Measurements from ENCODE around the gene SSBP3.
A peak's percentile ranks its signal among the peaks of the same experiment; 100 is the strongest.

SSBP3 gene

DNA sequence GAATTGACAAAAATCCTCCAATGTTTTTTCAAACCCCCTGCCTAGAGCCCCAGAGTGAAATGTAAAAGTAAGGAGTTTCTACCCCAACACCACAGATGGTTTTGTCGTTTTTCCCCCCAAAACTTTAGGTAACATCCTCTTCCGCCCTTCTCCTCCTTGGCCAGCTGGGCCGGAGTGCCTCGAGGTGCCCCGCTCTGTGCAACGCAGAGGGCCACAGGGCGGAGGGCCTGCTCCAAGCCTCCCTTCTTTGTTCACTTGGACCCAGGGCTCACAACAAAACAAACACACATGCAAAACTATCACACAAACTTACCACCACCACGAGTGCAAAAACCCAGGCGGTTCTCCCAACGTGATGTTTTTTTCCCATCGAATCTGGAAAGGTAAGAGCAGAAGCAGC lies 1.9 kb downstream of the SSBP3 start:
- TF ChIP-seq, protein P1, sequence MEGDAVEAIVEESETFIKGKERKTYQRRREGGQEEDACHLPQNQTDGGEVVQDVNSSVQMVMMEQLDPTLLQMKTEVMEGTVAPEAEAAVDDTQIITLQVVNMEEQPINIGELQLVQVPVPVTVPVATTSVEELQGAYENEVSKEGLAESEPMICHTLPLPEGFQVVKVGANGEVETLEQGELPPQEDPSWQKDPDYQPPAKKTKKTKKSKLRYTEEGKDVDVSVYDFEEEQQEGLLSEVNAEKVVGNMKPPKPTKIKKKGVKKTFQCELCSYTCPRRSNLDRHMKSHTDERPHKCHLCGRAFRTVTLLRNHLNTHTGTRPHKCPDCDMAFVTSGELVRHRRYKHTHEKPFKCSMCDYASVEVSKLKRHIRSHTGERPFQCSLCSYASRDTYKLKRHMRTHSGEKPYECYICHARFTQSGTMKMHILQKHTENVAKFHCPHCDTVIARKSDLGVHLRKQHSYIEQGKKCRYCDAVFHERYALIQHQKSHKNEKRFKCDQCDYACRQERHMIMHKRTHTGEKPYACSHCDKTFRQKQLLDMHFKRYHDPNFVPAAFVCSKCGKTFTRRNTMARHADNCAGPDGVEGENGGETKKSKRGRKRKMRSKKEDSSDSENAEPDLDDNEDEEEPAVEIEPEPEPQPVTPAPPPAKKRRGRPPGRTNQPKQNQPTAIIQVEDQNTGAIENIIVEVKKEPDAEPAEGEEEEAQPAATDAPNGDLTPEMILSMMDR (IDR thresholded peaks at IDR 0.05; ENCODE audit: insufficient read depth, low read length), result no peak
- TF ChIP-seq POLR2AphosphoS5 (IDR thresholded peaks at IDR 0.05; ENCODE audit: low read depth) (no peak), GABPA (IDR thresholded peaks at IDR 0.05; ENCODE audit: low read depth) (no peak), SPI1 (IDR thresholded peaks at IDR 0.05; ENCODE audit: borderline replicate concordance, low read depth) (no peak)
- TF ChIP-seq, protein P2, sequence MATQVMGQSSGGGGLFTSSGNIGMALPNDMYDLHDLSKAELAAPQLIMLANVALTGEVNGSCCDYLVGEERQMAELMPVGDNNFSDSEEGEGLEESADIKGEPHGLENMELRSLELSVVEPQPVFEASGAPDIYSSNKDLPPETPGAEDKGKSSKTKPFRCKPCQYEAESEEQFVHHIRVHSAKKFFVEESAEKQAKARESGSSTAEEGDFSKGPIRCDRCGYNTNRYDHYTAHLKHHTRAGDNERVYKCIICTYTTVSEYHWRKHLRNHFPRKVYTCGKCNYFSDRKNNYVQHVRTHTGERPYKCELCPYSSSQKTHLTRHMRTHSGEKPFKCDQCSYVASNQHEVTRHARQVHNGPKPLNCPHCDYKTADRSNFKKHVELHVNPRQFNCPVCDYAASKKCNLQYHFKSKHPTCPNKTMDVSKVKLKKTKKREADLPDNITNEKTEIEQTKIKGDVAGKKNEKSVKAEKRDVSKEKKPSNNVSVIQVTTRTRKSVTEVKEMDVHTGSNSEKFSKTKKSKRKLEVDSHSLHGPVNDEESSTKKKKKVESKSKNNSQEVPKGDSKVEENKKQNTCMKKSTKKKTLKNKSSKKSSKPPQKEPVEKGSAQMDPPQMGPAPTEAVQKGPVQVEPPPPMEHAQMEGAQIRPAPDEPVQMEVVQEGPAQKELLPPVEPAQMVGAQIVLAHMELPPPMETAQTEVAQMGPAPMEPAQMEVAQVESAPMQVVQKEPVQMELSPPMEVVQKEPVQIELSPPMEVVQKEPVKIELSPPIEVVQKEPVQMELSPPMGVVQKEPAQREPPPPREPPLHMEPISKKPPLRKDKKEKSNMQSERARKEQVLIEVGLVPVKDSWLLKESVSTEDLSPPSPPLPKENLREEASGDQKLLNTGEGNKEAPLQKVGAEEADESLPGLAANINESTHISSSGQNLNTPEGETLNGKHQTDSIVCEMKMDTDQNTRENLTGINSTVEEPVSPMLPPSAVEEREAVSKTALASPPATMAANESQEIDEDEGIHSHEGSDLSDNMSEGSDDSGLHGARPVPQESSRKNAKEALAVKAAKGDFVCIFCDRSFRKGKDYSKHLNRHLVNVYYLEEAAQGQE (IDR thresholded peaks at IDR 0.05; ENCODE audit: insufficient replicate concordance, low read depth), result no peak
- no peaks in the 10 kb centered on the region for H3K27me3 ChIP-seq (ENCODE audit: insufficient read depth, poor library complexity, severe bottlenecking)
- no peak overlapping the region for H3K4me3 ChIP-seq (replicated peaks; ENCODE audit: insufficient read depth, low read length)
- no peak for DNase-seq (ENCODE audit: low read depth in 1 of 2, low spot score in 1 of 2)
- no peak overlapping the region for H3K27ac ChIP-seq (replicated peaks)

DNA sequence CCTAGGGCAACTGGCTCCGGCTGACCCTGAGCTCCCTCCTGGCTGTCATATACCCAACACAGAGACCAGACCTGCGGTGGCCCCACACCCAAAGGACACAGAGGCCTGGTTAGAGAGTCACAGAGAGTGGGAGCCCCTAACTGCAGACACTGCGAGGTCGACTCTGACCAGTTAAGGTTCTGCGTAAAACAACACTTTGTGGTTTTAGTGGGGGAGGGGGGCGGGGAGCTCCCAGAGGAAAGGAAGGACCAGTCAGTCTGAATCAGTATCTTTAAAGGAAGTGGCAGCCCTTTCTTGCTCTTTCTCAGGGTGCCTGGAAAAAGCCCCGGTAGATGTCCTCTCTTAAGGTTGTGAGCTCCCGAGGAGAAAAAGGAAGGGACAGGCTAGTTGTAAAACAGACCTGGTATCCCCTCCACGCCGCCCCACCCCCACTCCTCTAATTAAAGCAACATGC lies 2.4 kb downstream of the SSBP3 start:
- H3K27ac ChIP-seq (replicated peaks), result no peak overlapping the region
- DNase-seq (ENCODE audit: low read depth in 1 of 2, low spot score in 1 of 2), result peak in 1 of 2 experiments; percentile 45
- H3K4me3 ChIP-seq (replicated peaks; ENCODE audit: insufficient read depth, low read length), result no peak overlapping the region
- TF ChIP-seq SPI1 (IDR thresholded peaks at IDR 0.05; ENCODE audit: borderline replicate concordance, low read depth) (peak; percentile 63; the same call in 1 of the 2 replicates), GABPA (IDR thresholded peaks at IDR 0.05; ENCODE audit: low read depth) (no peak)
- TF ChIP-seq, protein P1 (IDR thresholded peaks at IDR 0.05; ENCODE audit: insufficient read depth, low read length), result no peak
- TF ChIP-seq, protein P2 (IDR thresholded peaks at IDR 0.05; ENCODE audit: insufficient replicate concordance, low read depth), result no peak
- H3K27me3 ChIP-seq (ENCODE audit: insufficient read depth, poor library complexity, severe bottlenecking), result no peaks in the 10 kb centered on the region

DNA sequence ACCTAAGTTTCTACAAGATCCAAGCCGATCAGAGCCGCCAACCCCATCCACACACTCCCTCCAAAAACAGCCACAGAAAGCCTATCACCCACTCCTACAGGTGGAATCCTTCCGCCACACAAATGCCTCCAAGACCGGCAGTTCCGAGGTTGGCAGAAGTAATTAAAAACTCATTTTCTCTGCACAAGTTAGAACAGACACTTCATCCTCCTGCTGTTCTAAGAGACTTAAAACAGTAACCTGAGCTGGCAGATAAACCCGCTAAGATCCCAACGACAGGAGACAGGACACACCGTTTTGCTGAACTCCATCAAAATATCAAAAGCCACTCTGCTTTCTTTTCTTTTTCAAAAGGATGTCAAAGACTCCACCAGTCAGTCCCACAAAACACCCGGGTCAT lies 2.8 kb downstream of the SSBP3 start:
- Histone ChIP-seq H3K27ac (replicated peaks) (no peak overlapping the region), H3K27me3 (ENCODE audit: insufficient read depth, poor library complexity, severe bottlenecking) (no peaks in the 10 kb centered on the region), H3K4me3 (replicated peaks; ENCODE audit: insufficient read depth, low read length) (no peak overlapping the region)
- DNase-seq (ENCODE audit: low read depth in 1 of 2, low spot score in 1 of 2), result no peak
- TF ChIP-seq, protein P2 (IDR thresholded peaks at IDR 0.05; ENCODE audit: insufficient replicate concordance, low read depth), result no peak
- no peak for TF ChIP-seq GABPA (IDR thresholded peaks at IDR 0.05; ENCODE audit: low read depth)
- no peak for TF ChIP-seq POLR2AphosphoS5 (IDR thresholded peaks at IDR 0.05; ENCODE audit: low read depth)
- TF ChIP-seq, protein P1 (IDR thresholded peaks at IDR 0.05; ENCODE audit: insufficient read depth, low read length), result no peak
- no peak for TF ChIP-seq SPI1 (IDR thresholded peaks at IDR 0.05; ENCODE audit: borderline replicate concordance, low read depth)

Data from HL-60 (cell line).